ENCODE data around the gene CFAP46. TPM values are rescaled to one million over a fixed set of nuclear protein-coding genes. Genes with fewer than 3 reads are reported as not detected.

Gene CFAP46
- total and polyA plus RNA-seq, 10 of the 15 experiments (the other 5 are each of a cell fraction or from before 2014, with no cell fraction given), result 0.01 to 0.18 (median 0.03) TPM; not detected in 7

GRCh38 chr10:132907821-132908620, 34.3 kb downstream of the CFAP46 start:
- H3K4me2 ChIP-seq (ENCODE audit: control insufficient read depth, insufficient read depth), result no peak overlapping the region
- no peak overlapping the region for H3K27ac ChIP-seq (ENCODE audit: control insufficient read depth, insufficient read depth)
- TF ChIP-seq NFXL1 (IDR thresholded peaks at IDR 0.05; ENCODE audit: borderline replicate concordance), result no peak
- no peak for TF ChIP-seq DPF2 (IDR thresholded peaks at IDR 0.05)
- TF ChIP-seq JUNB (IDR thresholded peaks at IDR 0.05), result no peak
- TF ChIP-seq JUND (IDR thresholded peaks at IDR 0.05; ENCODE audit: low read depth, low read length), result no peak
- TF ChIP-seq ELK1 (IDR thresholded peaks at IDR 0.05; ENCODE audit: low read depth, low read length), result no peak
- TF ChIP-seq SIX5 (IDR thresholded peaks at IDR 0.05; ENCODE audit: low read depth, low read length, severe bottlenecking), result no peak
- no peaks in the 10 kb centered on the region; the same call in 2 of the 3 replicates for H3K9me3 ChIP-seq (replicated peaks; ENCODE audit: control insufficient read depth, insufficient read depth, low read length)
- H3K4me3 ChIP-seq, result no peak overlapping the region
- no peaks in the 10 kb centered on the region for H3K79me2 ChIP-seq (ENCODE audit: control insufficient read depth, insufficient read depth, low read length)
- 49% methylated on average over 36 of the region's 41 CpGs for WGBS (ENCODE audit: insufficient coverage, insufficient replicate concordance, low lambda C conversion rate, missing lambda C conversion rate)
- H2AFZ ChIP-seq (ENCODE audit: control insufficient read depth, low read depth, low read length), result no peak overlapping the region
- SMC1A ChIA-PET (ENCODE audit: uncharacterized antibody, unreplicated experiment), result no interaction called here
- in situ Hi-C loops (cut with MboI) (no loop called here), intact Hi-C loops (cut with micrococcal nuclease; ENCODE audit: unreplicated experiment) (no loop called here)
- RAD21 ChIA-PET (ENCODE audit: unreplicated experiment), result no interaction called here
- H3K27me3 ChIP-seq (replicated peaks in 1 of 2; ENCODE audit: control insufficient read depth in 2 of 2, insufficient read depth in 2 of 2, low read length in 1 of 2), result no peaks in the 10 kb centered on the region
- H3K4me1 ChIP-seq (ENCODE audit: control insufficient read depth, insufficient read depth, low read length), result no peaks in the 10 kb centered on the region
- no peak overlapping the region for H3K9ac ChIP-seq (ENCODE audit: control insufficient read depth, insufficient read depth, low read length)
- H3K36me3 ChIP-seq (ENCODE audit: control insufficient read depth in 2 of 2, insufficient read depth in 2 of 2, low read length in 1 of 2), result no peaks in the 10 kb centered on the region
- H4K20me1 ChIP-seq (ENCODE audit: control insufficient read depth, insufficient read depth), result no peaks in the 10 kb centered on the region
- DNase-seq (ENCODE audit: low read depth, low spot score), result no peak
- CTCF ChIA-PET, result no interaction called here
- ATAC-seq, result no peak
- BruUV-seq (replicated peaks), result no TSS peak
- FAIRE-seq, result no peak
- POLR2A ChIA-PET, result no interaction called here

GRCh38 chr10:132906836-132907235, 35.5 kb downstream of the CFAP46 start:
- no peaks in the 10 kb centered on the region for H3K27me3 ChIP-seq (replicated peaks in 1 of 2; ENCODE audit: control insufficient read depth in 2 of 2, insufficient read depth in 2 of 2, low read length in 1 of 2)
- H3K79me2 ChIP-seq (ENCODE audit: control insufficient read depth, insufficient read depth, low read length), result no peaks in the 10 kb centered on the region
- WGBS (ENCODE audit: insufficient coverage, insufficient replicate concordance, low lambda C conversion rate, missing lambda C conversion rate), result 70% methylated on average over 19 of the region's 19 CpGs
- no peaks in the 10 kb centered on the region for H3K36me3 ChIP-seq (ENCODE audit: control insufficient read depth in 2 of 2, insufficient read depth in 2 of 2, low read length in 1 of 2)
- ATAC-seq (no peak), DNase-seq (ENCODE audit: low read depth, low spot score) (no peak), FAIRE-seq (no peak)
- ChIA-PET POLR2A (no interaction called here), CTCF (no interaction called here), SMC1A (ENCODE audit: uncharacterized antibody, unreplicated experiment) (no interaction called here), RAD21 (ENCODE audit: unreplicated experiment) (no interaction called here)
- H3K4me3 ChIP-seq, result no peak overlapping the region
- no TSS peak for BruUV-seq (replicated peaks)
- no peaks in the 10 kb centered on the region; the same call in 2 of the 3 replicates for H3K9me3 ChIP-seq (replicated peaks; ENCODE audit: control insufficient read depth, insufficient read depth, low read length)
- intact Hi-C loops (cut with micrococcal nuclease; ENCODE audit: unreplicated experiment), result no loop called here
- no peaks in the 10 kb centered on the region for H3K4me1 ChIP-seq (ENCODE audit: control insufficient read depth, insufficient read depth, low read length)
- no peaks in the 10 kb centered on the region for H4K20me1 ChIP-seq (ENCODE audit: control insufficient read depth, insufficient read depth)
- H2AFZ ChIP-seq (ENCODE audit: control insufficient read depth, low read depth, low read length), result no peak overlapping the region
- in situ Hi-C loops (cut with MboI), result no loop called here
- no peak overlapping the region for H3K4me2 ChIP-seq (ENCODE audit: control insufficient read depth, insufficient read depth)
- H3K27ac ChIP-seq (ENCODE audit: control insufficient read depth, insufficient read depth), result no peak overlapping the region
- H3K9ac ChIP-seq (ENCODE audit: control insufficient read depth, insufficient read depth, low read length), result no peak overlapping the region
- no peak for TF ChIP-seq CBX3 (IDR thresholded peaks at IDR 0.05; ENCODE audit: borderline replicate concordance, low read depth)
- no peak for TF ChIP-seq RCOR1 (conservative IDR thresholded peaks at IDR 0.05; ENCODE audit: low read depth, low read length)
- TF ChIP-seq CBX5 (IDR thresholded peaks at IDR 0.05; ENCODE audit: low read depth), result no peak
- no peak for TF ChIP-seq PKNOX1 (IDR thresholded peaks at IDR 0.05)
- TF ChIP-seq FOS (IDR thresholded peaks at IDR 0.05; ENCODE audit: borderline replicate concordance, extremely low read depth, insufficient read length), result no peak
- no peak for TF ChIP-seq IKZF2 (IDR thresholded peaks at IDR 0.05)
- no peak for TF ChIP-seq HDAC2 (IDR thresholded peaks at IDR 0.05)
- TF ChIP-seq BCL3 (IDR thresholded peaks at IDR 0.05; ENCODE audit: borderline replicate concordance, insufficient read depth, low read depth, low read length, poor library complexity, severe bottlenecking), result no peak
